Neural cell (in vitro differentiated cells): ENCODE results near the gene POLDIP2. TPM values are rescaled to one million over a fixed set of nuclear protein-coding genes. Genes with fewer than 3 reads are reported as not detected.
A peak's percentile ranks its signal among the peaks of the same experiment; 100 is the strongest.

Experiments
- H2AFZ ChIP-seq: fragments of 200-600, 300-800 bp; sonication (generic), shearing (Covaris generic); 2 replicates; pipeline ENCODE4 v1.6.0; 2014; ENCODE audit warnings: low read depth, mild to moderate bottlenecking, antibody characterized with exemption, low read length, moderate library complexity
- H3F3A ChIP-seq: fragments of 200-600 bp; shearing (Covaris generic); 2 replicates; pipeline ENCODE4 v1.6.1; 2016; ENCODE audit warnings: mild to moderate bottlenecking, moderate library complexity, mixed read lengths, antibody characterized with exemption, low read length; ENCODE audit not compliant: insufficient read depth, poor library complexity, severe bottlenecking
- H3K27ac ChIP-seq: fragments of 200-600, 300-800 bp; sonication (generic), shearing (Covaris generic); 2 replicates; pipeline ENCODE4 v1.5.1; 2014; ENCODE audit warnings: mild to moderate bottlenecking, low read length, moderate library complexity
- H3K27me3 ChIP-seq: fragments of 300-800, 200-600 bp; sonication (generic), shearing (Covaris generic); 2 replicates; pipeline ENCODE4 v1.6.0; 2014; ENCODE audit warnings: mild to moderate bottlenecking, low read depth, low read length, moderate library complexity; ENCODE audit not compliant: insufficient read depth
- H3K36me3 ChIP-seq: fragments of 300-800, 200-600 bp; sonication (generic), shearing (Covaris generic); 2 replicates; pipeline ENCODE4 v1.5.1; 2014; ENCODE audit warnings: mild to moderate bottlenecking, antibody characterized with exemption, low read length, moderate library complexity; ENCODE audit not compliant: insufficient read depth
- H3K4me2 ChIP-seq: fragments of 300-800, 200-600 bp; sonication (generic), shearing (Covaris generic); 2 replicates; pipeline ENCODE4 v1.6.0; 2014; ENCODE audit warnings: mild to moderate bottlenecking, low read length
- H3K4me3 ChIP-seq: fragments of 300-800, 200-600 bp; sonication (generic), shearing (Covaris generic); 2 replicates; pipeline ENCODE4 v1.5.1; 2014; ENCODE audit warnings: mild to moderate bottlenecking, low read length, moderate library complexity
- H3K79me2 ChIP-seq: fragments of 200-600 bp; shearing (Covaris generic); replicated peaks from 2 replicates; pipeline ENCODE4 v1.6.0; 2014; ENCODE audit warnings: mild to moderate bottlenecking, low read length, moderate library complexity; ENCODE audit not compliant: insufficient read depth
- H3K9ac ChIP-seq: fragments of 300-800, 200-600 bp; sonication (generic), shearing (Covaris generic); 2 replicates; pipeline ENCODE4 v1.6.1; 2016; ENCODE audit warnings: mild to moderate bottlenecking, low read length, mixed read lengths
- H3K9me2 ChIP-seq: fragments of 200-600 bp; shearing (Covaris generic); 2 replicates; pipeline ENCODE4 v1.6.1; 2016; ENCODE audit warnings: mild to moderate bottlenecking, low read length, mixed read lengths; ENCODE audit not compliant: insufficient read depth
- H3K9me3 ChIP-seq: fragments of 200-600, 300-800 bp; sonication (generic), shearing (Covaris generic); 2 replicates; pipeline ENCODE4 v1.6.1; 2016; ENCODE audit warnings: mild to moderate bottlenecking, mixed run types, low read length, moderate library complexity, mixed read lengths
- H4K20me1 ChIP-seq: fragments of 200-600 bp; shearing (Covaris generic); 2 replicates; pipeline ENCODE4 v1.6.1; 2016; ENCODE audit warnings: mild to moderate bottlenecking, mixed run types; ENCODE audit not compliant: insufficient read depth
- CTCF ChIP-seq: fragments of 450-650 bp; IDR thresholded peaks from 2 replicates; pipeline ENCODE4 v1.5.1; 2014; ENCODE audit warnings: antibody characterized with exemption, mild to moderate bottlenecking, moderate library complexity; ENCODE audit not compliant: poor library complexity, severe bottlenecking
- EP300 ChIP-seq: fragments of 450-650 bp; conservative IDR thresholded peaks from 2 replicates; pipeline ENCODE4 v1.6.1; 2014; ENCODE audit warnings: antibody characterized with exemption, mild to moderate bottlenecking, moderate library complexity; ENCODE audit not compliant: poor library complexity, severe bottlenecking
- EZH2 ChIP-seq: fragments of 200-600, 300-800 bp; shearing (Covaris generic), sonication (generic); IDR thresholded peaks from 2 replicates; pipeline ENCODE4 v1.6.1; 2014; ENCODE audit warnings: antibody characterized with exemption, low read length, borderline replicate concordance, mild to moderate bottlenecking; ENCODE audit not compliant: insufficient read depth, poor library complexity, severe bottlenecking
- MXI1 ChIP-seq: fragments of 450-650 bp; conservative IDR thresholded peaks from 2 replicates; pipeline ENCODE4 v1.6.1; 2014; ENCODE audit warnings: antibody characterized with exemption, mild to moderate bottlenecking; ENCODE audit not compliant: poor library complexity, severe bottlenecking
- POLR2AphosphoS5 ChIP-seq: IDR thresholded peaks from 2 replicates; pipeline ENCODE4 v1.6.1; 2012
- RAD21 ChIP-seq: fragments of 450-650 bp; conservative IDR thresholded peaks from 2 replicates; pipeline ENCODE4 v1.6.1; 2014; ENCODE audit warnings: antibody characterized with exemption, mild to moderate bottlenecking, moderate library complexity
- REST ChIP-seq: IDR thresholded peaks from 2 replicates; pipeline ENCODE4 v1.6.1; 2012; ENCODE audit warnings: borderline replicate concordance
- SMC3 ChIP-seq: fragments of 450-650 bp; conservative IDR thresholded peaks from 2 replicates; pipeline ENCODE4 v1.6.1; 2014; ENCODE audit warnings: antibody characterized with exemption, mild to moderate bottlenecking, moderate library complexity; ENCODE audit not compliant: poor library complexity
- TAF1 ChIP-seq: IDR thresholded peaks from 2 replicates; pipeline ENCODE4 v1.6.1; 2012; ENCODE audit warnings: low read depth
- polyA plus RNA-seq: library from polyadenylated mRNA; depleted of rRNA; stranded (reverse); fragments of >200 nt; gene quantifications from 2 replicates; pipeline ENCODE4 v1.2.3, GENCODE V29; 2014

POLDIP2 gene
- polyA plus RNA-seq, 1 donor from 2014 or later: 75.4 TPM

GRCh38 chr17:28325211-28325610 is 32.1 kb downstream of the POLDIP2 start:
- no peak overlapping the region for H3K9ac ChIP-seq
- TF ChIP-seq EP300 (no peak), MXI1 (no peak), SMC3 (no peak), POLR2AphosphoS5 (no peak), TAF1 (no peak), REST (no peak), EZH2 (no peak), CTCF (no peak), RAD21 (no peak)

GRCh38 chr17:28324781-28325180 is 32.5 kb downstream of the POLDIP2 start:
- no peaks in the 10 kb centered on the region for H3K9me3 ChIP-seq
- H4K20me1 ChIP-seq: no peaks in the 10 kb centered on the region
- TF ChIP-seq REST: no peak
- TF ChIP-seq EZH2: no peak
- TF ChIP-seq EP300: no peak
- TF ChIP-seq SMC3: no peak
- TF ChIP-seq MXI1: no peak
- no peak for TF ChIP-seq TAF1
- no peak for TF ChIP-seq POLR2AphosphoS5
- TF ChIP-seq RAD21: no peak
- no peak for TF ChIP-seq CTCF
- no peaks in the 10 kb centered on the region for H3K27me3 ChIP-seq
- no peak overlapping the region for H3K4me2 ChIP-seq
- H2AFZ ChIP-seq: no peak overlapping the region
- H3K36me3 ChIP-seq: peaks cover 6% of the 10 kb centered on the region
- H3K27ac ChIP-seq: no peak overlapping the region
- H3F3A ChIP-seq: no peaks in the 10 kb centered on the region
- H3K79me2 ChIP-seq: peaks cover 42% of the 10 kb centered on the region
- H3K9me2 ChIP-seq: no peaks in the 10 kb centered on the region
- H3K9ac ChIP-seq: peak overlapping the region; percentile 6
- no peak overlapping the region for H3K4me3 ChIP-seq

More at GRCh38 chr17:28325211-28325610, 32.1 kb downstream of the POLDIP2 start:
- no peak overlapping the region for H3K27ac ChIP-seq
- H3K36me3 ChIP-seq: peaks cover 6% of the 10 kb centered on the region
- no peak overlapping the region for H3K4me2 ChIP-seq
- H3K9me2 ChIP-seq: no peaks in the 10 kb centered on the region
- peaks cover 38% of the 10 kb centered on the region for H3K79me2 ChIP-seq
- no peaks in the 10 kb centered on the region for H3F3A ChIP-seq
- H2AFZ ChIP-seq: no peak overlapping the region
- H3K27me3 ChIP-seq: no peaks in the 10 kb centered on the region
- H3K9me3 ChIP-seq: no peaks in the 10 kb centered on the region
- H4K20me1 ChIP-seq: no peaks in the 10 kb centered on the region
- H3K4me3 ChIP-seq: no peak overlapping the region
